NOMO-1 treated with dmso at 0.1 percent for 144 hours (cell line): Measurements from ENCODE around the gene RPL36A.

Experiments used
- DNase-seq: peaks from one replicate; lab custom pipeline; 2025; ENCODE audit not compliant: unreplicated experiment; lab: John Stamatoyannopoulos, UW

The RPL36A gene

DNA sequence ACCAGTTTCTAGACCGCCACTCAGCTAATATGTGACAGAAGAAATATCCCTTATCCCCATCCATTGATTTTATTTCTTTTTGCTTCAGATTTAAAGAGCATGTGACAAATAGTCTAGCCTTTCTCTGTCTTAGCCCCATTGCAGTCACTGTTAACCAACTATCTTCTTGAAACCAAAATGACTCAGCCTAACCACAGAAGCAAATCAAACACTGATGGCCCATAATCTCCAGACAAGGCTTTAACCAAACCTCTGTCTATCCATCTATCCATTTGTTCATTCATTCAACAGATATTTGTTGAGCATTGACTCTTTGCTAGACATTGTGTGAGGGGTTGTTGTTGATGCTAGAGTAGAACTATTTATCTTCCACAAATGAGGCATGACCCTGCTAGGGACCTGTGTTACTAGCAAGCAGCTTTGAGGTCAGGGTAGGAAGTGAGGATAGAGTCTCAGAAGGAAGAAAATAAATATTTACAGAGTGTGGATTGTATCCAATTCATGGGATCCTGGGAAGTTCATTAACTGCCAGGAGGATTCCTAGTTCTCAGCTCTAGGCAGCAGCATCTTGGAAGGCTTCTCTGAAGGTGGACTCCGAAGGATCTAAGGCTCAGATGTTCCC is 39.8 kb downstream of the RPL36A start:
- no peak for DNase-seq

DNA sequence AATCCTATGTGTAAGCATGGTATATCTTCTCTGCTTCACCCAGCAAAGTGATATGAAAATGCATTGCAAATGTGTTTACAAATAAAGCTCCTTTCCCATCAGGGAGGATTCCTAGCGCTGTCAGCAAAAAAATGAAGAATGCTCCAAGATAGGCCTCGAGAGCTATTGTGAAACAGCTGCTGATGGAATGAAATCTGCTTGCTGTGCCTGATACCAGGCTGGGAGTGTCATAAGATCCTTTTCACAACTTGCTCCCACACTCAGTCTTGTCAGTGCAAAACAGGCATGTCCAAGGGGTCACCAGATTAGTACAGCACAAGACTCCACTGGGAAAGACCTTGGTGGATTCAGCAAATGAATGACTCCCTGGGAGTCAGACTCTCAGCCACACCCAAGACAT is 51.3 kb downstream of the RPL36A start:
- no peak for DNase-seq
